ENCODE measurements around the gene NCAPG2.

The NCAPG2 gene

DNA sequence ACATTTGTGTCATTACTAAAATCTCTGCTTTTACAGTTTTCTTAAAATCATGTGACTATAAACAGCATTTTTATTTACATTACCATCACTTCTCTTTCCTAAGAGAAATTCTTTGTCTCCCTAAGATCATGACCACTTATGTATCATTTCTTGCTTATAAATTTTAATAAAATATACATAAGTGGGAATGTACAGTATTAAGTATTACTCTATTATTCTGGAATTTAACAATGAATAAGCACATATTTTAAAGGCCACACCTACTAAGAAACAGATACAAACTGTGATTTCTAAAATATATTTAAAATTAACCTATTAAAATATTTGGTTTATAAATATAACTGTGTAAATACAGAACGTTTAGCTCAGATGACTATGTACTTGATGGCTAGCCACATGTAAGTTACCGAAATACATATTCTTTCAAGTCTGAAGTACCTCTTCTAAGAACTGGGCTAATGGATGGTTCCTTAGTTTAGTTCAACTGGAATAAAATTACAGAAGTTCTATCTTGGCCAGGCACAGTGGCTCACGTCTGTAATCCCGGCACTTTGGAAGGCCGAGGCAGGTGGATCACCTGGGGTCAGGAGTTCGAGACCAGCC lies 83.7 kb downstream of the NCAPG2 start:
- H3K4me1 ChIP-seq (ENCODE audit: control insufficient read depth in 5 of 5, insufficient read depth in 5 of 5, low read length in 5 of 5): no peaks in the 10 kb centered on the region
- H3K4me3 ChIP-seq (ENCODE audit: low read depth in 1 of 5, low read length in 5 of 5): no peak overlapping the region
- no peak overlapping the region for H3K9ac ChIP-seq (ENCODE audit: low read length in 5 of 5)
- H3K9me3 ChIP-seq (ENCODE audit: control insufficient read depth in 5 of 5, low read length in 5 of 5): no peaks in the 10 kb centered on the region
- H3K36me3 ChIP-seq (ENCODE audit: control insufficient read depth in 5 of 5, insufficient read depth in 5 of 5, low read length in 5 of 5): no peaks in the 10 kb centered on the region
- H3K27ac ChIP-seq (ENCODE audit: low read depth, low read length): no peak overlapping the region
- H3K27me3 ChIP-seq (ENCODE audit: control insufficient read depth in 5 of 5, insufficient read depth in 4 of 5, low read length in 5 of 5): no peaks in the 10 kb centered on the region

DNA sequence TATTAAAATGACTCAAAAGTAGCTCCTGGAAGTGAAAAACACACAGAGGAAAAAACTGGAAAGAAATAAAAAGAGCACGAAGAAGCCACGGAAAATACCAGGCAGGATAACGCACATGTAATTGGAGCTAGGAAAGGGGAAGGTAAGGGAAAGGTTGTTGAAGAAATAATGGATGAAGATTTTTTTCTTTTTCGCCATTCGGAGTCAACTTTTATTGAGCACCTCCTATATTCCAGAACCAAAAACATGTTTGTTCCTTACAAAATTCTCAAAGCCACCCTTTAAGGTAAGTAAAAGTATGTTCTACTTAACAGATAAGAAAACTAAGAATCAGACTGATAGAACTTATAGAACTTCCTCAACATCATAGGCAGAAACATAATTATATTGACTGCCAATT lies 84.2 kb downstream of the NCAPG2 start:
- Histone ChIP-seq H3K9me3 (ENCODE audit: control insufficient read depth in 5 of 5, low read length in 5 of 5) (no peaks in the 10 kb centered on the region), H3K9ac (ENCODE audit: low read length in 5 of 5) (no peak overlapping the region), H3K27ac (ENCODE audit: low read depth, low read length) (no peak overlapping the region), H3K4me3 (ENCODE audit: low read depth in 1 of 5, low read length in 5 of 5) (no peak overlapping the region), H3K4me1 (ENCODE audit: control insufficient read depth in 5 of 5, insufficient read depth in 5 of 5, low read length in 5 of 5) (no peaks in the 10 kb centered on the region), H3K36me3 (ENCODE audit: control insufficient read depth in 5 of 5, insufficient read depth in 5 of 5, low read length in 5 of 5) (no peaks in the 10 kb centered on the region), H3K27me3 (ENCODE audit: control insufficient read depth in 5 of 5, insufficient read depth in 4 of 5, low read length in 5 of 5) (no peaks in the 10 kb centered on the region)

DNA sequence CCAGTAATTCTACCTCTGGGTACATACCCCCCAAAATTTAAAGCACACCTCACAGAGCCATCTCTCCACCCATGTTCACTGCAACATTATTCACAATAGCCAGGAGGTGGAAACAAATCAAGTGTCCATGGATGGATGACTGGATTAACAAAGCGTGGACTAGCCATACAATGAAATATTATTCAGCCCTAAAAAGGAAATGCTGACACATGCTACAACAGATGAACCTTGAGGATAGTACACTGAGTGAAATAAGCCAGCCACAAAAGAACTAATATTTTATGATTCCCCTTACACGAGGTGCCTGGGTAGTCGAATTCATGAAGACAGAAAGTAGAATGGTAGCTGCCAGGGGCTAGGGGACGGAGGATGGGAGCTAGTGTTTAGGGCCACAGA lies 85.9 kb downstream of the NCAPG2 start:
- Histone ChIP-seq H3K4me1 (ENCODE audit: control insufficient read depth in 5 of 5, insufficient read depth in 5 of 5, low read length in 5 of 5) (no peaks in the 10 kb centered on the region), H3K9me3 (ENCODE audit: control insufficient read depth in 5 of 5, low read length in 5 of 5) (no peaks in the 10 kb centered on the region), H3K27me3 (ENCODE audit: control insufficient read depth in 5 of 5, insufficient read depth in 4 of 5, low read length in 5 of 5) (no peaks in the 10 kb centered on the region), H3K4me3 (ENCODE audit: low read depth in 1 of 5, low read length in 5 of 5) (no peak overlapping the region), H3K27ac (ENCODE audit: low read depth, low read length) (no peak overlapping the region), H3K9ac (ENCODE audit: low read length in 5 of 5) (no peak overlapping the region), H3K36me3 (ENCODE audit: control insufficient read depth in 5 of 5, insufficient read depth in 5 of 5, low read length in 5 of 5) (no peaks in the 10 kb centered on the region)

DNA sequence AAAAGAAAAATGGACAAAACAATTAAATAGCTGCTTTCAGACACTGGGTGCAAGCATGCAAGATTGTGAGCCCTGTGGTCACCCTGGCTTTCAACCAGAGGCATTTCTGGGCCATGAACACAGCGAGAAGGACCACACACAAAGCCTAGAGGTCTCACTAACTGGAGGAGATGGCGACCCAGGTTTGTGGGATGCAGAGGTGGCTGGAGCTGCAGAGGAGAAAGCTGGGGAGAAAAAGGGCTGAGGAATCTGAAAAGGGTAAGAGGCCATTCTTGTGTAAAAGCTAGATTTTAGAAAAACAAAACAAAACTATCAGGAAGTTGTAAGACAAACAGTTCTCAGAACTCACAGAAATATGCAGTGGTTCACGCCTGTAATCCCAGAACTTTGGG lies 86.9 kb downstream of the NCAPG2 start:
- no peak overlapping the region for H3K27ac ChIP-seq (ENCODE audit: low read depth, low read length)
- H3K27me3 ChIP-seq (ENCODE audit: control insufficient read depth in 5 of 5, insufficient read depth in 4 of 5, low read length in 5 of 5): no peaks in the 10 kb centered on the region
- no peaks in the 10 kb centered on the region for H3K9me3 ChIP-seq (ENCODE audit: control insufficient read depth in 5 of 5, low read length in 5 of 5)
- no peaks in the 10 kb centered on the region for H3K4me1 ChIP-seq (ENCODE audit: control insufficient read depth in 5 of 5, insufficient read depth in 5 of 5, low read length in 5 of 5)
- no peak overlapping the region for H3K4me3 ChIP-seq (ENCODE audit: low read depth in 1 of 5, low read length in 5 of 5)
- no peak overlapping the region for H3K9ac ChIP-seq (ENCODE audit: low read length in 5 of 5)
- H3K36me3 ChIP-seq (ENCODE audit: control insufficient read depth in 5 of 5, insufficient read depth in 5 of 5, low read length in 5 of 5): no peaks in the 10 kb centered on the region

DNA sequence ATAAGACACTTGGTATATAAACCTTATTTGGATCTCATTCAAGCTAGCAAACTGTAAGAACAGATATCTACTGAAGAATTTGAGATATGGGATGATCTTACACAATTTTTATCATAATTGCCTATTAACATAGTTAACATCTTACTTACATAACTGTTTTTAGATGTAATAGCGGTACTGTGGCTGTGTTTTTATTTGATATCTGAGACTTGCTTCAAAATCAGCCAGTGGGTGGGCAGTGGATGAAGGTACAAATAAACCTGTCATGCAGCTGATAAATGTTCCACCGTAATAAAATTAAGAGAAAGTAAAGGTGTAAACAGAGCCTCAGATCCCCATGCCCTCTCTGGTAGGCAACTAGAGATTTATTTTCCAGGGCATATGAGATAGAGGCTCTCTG lies 88.6 kb downstream of the NCAPG2 start:
- Histone ChIP-seq H3K27ac (ENCODE audit: low read depth, low read length) (no peak overlapping the region), H3K27me3 (ENCODE audit: control insufficient read depth in 5 of 5, insufficient read depth in 4 of 5, low read length in 5 of 5) (no peaks in the 10 kb centered on the region), H3K4me1 (ENCODE audit: control insufficient read depth in 5 of 5, insufficient read depth in 5 of 5, low read length in 5 of 5) (no peaks in the 10 kb centered on the region), H3K36me3 (ENCODE audit: control insufficient read depth in 5 of 5, insufficient read depth in 5 of 5, low read length in 5 of 5) (no peaks in the 10 kb centered on the region), H3K9me3 (ENCODE audit: control insufficient read depth in 5 of 5, low read length in 5 of 5) (no peaks in the 10 kb centered on the region), H3K4me3 (ENCODE audit: low read depth in 1 of 5, low read length in 5 of 5) (no peak overlapping the region), H3K9ac (ENCODE audit: low read length in 5 of 5) (no peak overlapping the region)

DNA sequence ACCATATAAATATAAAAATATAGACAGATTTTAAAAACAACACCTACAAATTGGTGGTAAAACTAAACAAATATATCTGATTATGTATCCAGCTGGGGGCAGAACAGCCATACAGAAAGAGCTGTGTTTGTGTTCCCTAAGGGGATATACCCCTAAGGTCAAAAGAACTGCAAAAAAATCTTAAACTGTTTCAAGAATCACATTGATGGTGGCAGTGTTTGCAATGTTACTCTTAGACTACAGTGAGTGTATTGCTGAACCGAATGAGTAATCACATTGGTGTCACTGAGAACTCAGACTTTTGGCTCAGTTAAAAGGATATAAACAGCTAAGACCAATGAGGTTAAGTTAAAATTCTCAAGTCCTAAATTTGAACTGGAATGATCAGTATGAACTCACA lies 89.9 kb downstream of the NCAPG2 start:
- Histone ChIP-seq H3K27me3 (ENCODE audit: control insufficient read depth in 5 of 5, insufficient read depth in 4 of 5, low read length in 5 of 5) (no peaks in the 10 kb centered on the region), H3K4me3 (ENCODE audit: low read depth in 1 of 5, low read length in 5 of 5) (no peak overlapping the region), H3K4me1 (ENCODE audit: control insufficient read depth in 5 of 5, insufficient read depth in 5 of 5, low read length in 5 of 5) (no peaks in the 10 kb centered on the region), H3K27ac (ENCODE audit: low read depth, low read length) (no peak overlapping the region), H3K9me3 (ENCODE audit: control insufficient read depth in 5 of 5, low read length in 5 of 5) (no peaks in the 10 kb centered on the region), H3K9ac (ENCODE audit: low read length in 5 of 5) (no peak overlapping the region), H3K36me3 (ENCODE audit: control insufficient read depth in 5 of 5, insufficient read depth in 5 of 5, low read length in 5 of 5) (no peaks in the 10 kb centered on the region)

DNA sequence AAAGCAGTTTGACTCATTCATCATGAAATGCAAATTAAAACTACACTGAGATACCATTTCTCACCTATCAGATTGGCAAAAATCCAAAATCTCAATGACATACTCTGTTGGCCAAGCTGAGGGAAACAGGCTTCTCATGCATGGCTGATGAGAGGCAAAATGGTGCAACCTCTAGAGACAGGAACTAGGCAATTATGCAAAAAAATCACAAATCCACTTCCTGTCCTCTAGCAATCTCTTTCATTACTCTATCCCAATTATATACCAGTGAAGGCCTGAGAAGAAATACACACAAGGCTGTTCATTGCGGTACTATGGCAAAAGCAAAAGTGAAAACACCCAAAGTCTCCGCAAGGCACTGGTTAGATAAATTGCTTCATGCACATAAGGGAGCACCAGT lies 91.1 kb downstream of the NCAPG2 start:
- no peaks in the 10 kb centered on the region for H3K27me3 ChIP-seq (ENCODE audit: control insufficient read depth in 5 of 5, insufficient read depth in 4 of 5, low read length in 5 of 5)
- H3K9me3 ChIP-seq (ENCODE audit: control insufficient read depth in 5 of 5, low read length in 5 of 5): no peaks in the 10 kb centered on the region
- H3K4me3 ChIP-seq (ENCODE audit: low read depth in 1 of 5, low read length in 5 of 5): no peak overlapping the region
- H3K4me1 ChIP-seq (ENCODE audit: control insufficient read depth in 5 of 5, insufficient read depth in 5 of 5, low read length in 5 of 5): no peaks in the 10 kb centered on the region
- no peak overlapping the region for H3K9ac ChIP-seq (ENCODE audit: low read length in 5 of 5)
- no peaks in the 10 kb centered on the region for H3K36me3 ChIP-seq (ENCODE audit: control insufficient read depth in 5 of 5, insufficient read depth in 5 of 5, low read length in 5 of 5)
- H3K27ac ChIP-seq (ENCODE audit: low read depth, low read length): no peak overlapping the region

DNA sequence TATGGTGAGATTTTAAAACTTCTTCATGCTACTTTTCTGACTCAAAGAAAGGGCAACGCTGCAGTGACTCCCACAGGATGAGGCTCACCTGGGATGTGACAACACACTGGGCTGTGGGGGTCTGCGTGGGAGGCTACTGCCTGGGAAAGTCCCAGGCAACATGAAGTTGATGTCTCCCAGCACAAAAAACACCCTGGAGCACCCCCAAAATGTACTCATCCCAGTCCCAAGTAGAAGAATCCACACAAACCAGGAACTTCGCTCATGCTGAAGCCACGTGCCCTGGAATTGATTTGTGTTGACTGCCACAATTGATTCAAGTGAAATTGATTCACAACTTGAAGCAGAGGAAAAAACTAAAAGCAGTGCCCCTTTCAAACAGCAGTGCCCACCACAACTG lies 92.1 kb downstream of the NCAPG2 start:
- Histone ChIP-seq H3K4me1 (ENCODE audit: control insufficient read depth in 5 of 5, insufficient read depth in 5 of 5, low read length in 5 of 5) (no peaks in the 10 kb centered on the region), H3K36me3 (ENCODE audit: control insufficient read depth in 5 of 5, insufficient read depth in 5 of 5, low read length in 5 of 5) (peaks cover 0 to 3% (median 0%) of the 10 kb centered on the region in 5 donors), H3K27ac (ENCODE audit: low read depth, low read length) (no peak overlapping the region), H3K27me3 (ENCODE audit: control insufficient read depth in 5 of 5, insufficient read depth in 4 of 5, low read length in 5 of 5) (no peaks in the 10 kb centered on the region), H3K9ac (ENCODE audit: low read length in 5 of 5) (no peak overlapping the region), H3K4me3 (ENCODE audit: low read depth in 1 of 5, low read length in 5 of 5) (no peak overlapping the region), H3K9me3 (ENCODE audit: control insufficient read depth in 5 of 5, low read length in 5 of 5) (no peaks in the 10 kb centered on the region)

DNA sequence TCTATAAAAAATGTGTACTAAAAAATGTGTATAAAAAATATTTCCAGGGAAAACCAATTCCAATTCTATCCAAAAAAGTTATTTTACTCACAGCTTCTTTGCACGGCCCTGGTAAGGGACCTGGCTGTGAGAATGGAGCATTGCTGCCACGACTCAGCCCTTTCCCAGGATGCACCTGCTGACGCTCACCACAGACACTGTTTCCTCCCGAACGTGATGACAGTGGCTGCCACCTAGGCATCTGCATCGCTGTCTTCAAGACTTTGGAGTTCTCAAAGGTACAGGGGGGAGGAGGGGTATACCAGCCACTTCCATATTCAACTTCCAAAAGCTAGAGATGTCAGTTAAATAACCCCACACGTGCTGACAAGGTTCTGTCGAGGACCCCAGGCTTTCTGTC lies 93.1 kb downstream of the NCAPG2 start:
- H3K4me3 ChIP-seq (ENCODE audit: low read depth in 1 of 5, low read length in 5 of 5): no peak overlapping the region
- no peaks in the 10 kb centered on the region for H3K4me1 ChIP-seq (ENCODE audit: control insufficient read depth in 5 of 5, insufficient read depth in 5 of 5, low read length in 5 of 5)
- H3K9me3 ChIP-seq (ENCODE audit: control insufficient read depth in 5 of 5, low read length in 5 of 5): no peaks in the 10 kb centered on the region
- peaks cover 0 to 7% (median 0%) of the 10 kb centered on the region in 5 donors for H3K36me3 ChIP-seq (ENCODE audit: control insufficient read depth in 5 of 5, insufficient read depth in 5 of 5, low read length in 5 of 5)
- H3K27ac ChIP-seq (ENCODE audit: low read depth, low read length): no peak overlapping the region
- H3K27me3 ChIP-seq (ENCODE audit: control insufficient read depth in 5 of 5, insufficient read depth in 4 of 5, low read length in 5 of 5): no peaks in the 10 kb centered on the region
- H3K9ac ChIP-seq (ENCODE audit: low read length in 5 of 5): no peak overlapping the region

DNA sequence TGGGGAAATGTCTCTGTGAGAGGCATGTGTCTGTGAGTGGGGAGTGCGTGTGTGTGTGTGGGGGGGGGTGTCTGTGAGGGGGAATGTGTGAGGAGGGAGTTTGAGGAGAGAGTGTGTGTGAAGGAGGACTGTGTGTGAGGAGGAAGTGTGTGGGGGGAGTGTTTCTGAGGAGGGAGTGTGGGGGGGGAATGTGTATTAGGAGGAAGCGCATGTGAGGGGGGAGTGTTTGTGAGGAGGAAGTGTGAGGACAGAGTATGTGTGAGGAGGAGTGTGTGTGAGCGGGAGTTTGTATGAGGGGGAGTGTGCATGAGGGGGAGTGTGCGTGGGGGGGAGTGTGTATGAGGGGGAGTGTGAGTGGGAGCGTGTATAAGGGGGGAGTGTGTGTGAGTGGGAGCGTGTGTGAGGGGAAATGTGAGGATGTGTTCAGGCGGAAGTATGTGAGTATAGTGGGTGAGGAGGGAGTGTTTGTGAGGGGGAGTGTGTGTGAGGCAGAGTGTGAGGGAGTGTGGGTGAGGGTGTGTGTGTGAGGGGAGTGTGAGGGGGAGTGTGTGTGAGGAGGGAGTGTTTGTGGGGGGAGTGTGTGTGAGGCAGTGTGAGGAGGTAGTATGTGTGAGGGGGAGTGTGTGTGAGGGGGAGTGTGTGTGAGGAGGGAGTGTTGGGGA lies 95.2 kb downstream of the NCAPG2 start:
- no peaks in the 10 kb centered on the region for H3K4me1 ChIP-seq (ENCODE audit: control insufficient read depth in 5 of 5, insufficient read depth in 5 of 5, low read length in 5 of 5)
- H3K4me3 ChIP-seq (ENCODE audit: low read depth in 1 of 5, low read length in 5 of 5): no peak overlapping the region
- peaks cover 0 to 7% (median 0%) of the 10 kb centered on the region in 5 donors for H3K36me3 ChIP-seq (ENCODE audit: control insufficient read depth in 5 of 5, insufficient read depth in 5 of 5, low read length in 5 of 5)
- H3K9ac ChIP-seq (ENCODE audit: low read length in 5 of 5): no peak overlapping the region
- no peaks in the 10 kb centered on the region for H3K9me3 ChIP-seq (ENCODE audit: control insufficient read depth in 5 of 5, low read length in 5 of 5)
- no peaks in the 10 kb centered on the region for H3K27me3 ChIP-seq (ENCODE audit: control insufficient read depth in 5 of 5, insufficient read depth in 4 of 5, low read length in 5 of 5)
- no peak overlapping the region for H3K27ac ChIP-seq (ENCODE audit: low read depth, low read length)
